ENCODE measurements around the gene ELFN1.

- TF ChIP-seq CTCF (IDR thresholded peaks at IDR 0.05) (no peak), POLR2A (IDR thresholded peaks at IDR 0.05) (no peak), EP300 (IDR thresholded peaks at IDR 0.05) (no peak)
These were observed 28.9 kb downstream of the ELFN1 start for GRCh38 chr7:1698951-1699350.
